ENCODE measurements around the gene FNDC3B.

Gene FNDC3B

GRCh38 chr3:172137287-172138192 is 98.2 kb downstream of the FNDC3B start:
- no peak; the same call in 1 of the 2 replicates for TF ChIP-seq POLR2AphosphoS5 (IDR thresholded peaks at IDR 0.05; ENCODE audit: low read depth, low read length)
- TF ChIP-seq SIN3A (IDR thresholded peaks at IDR 0.05; ENCODE audit: borderline replicate concordance, insufficient read depth, low read length): no peak
- no peak for TF ChIP-seq TAF1 (IDR thresholded peaks at IDR 0.05; ENCODE audit: borderline replicate concordance, insufficient read depth, low read length)
- TF ChIP-seq FOXP2 (optimal IDR thresholded peaks at IDR 0.05; ENCODE audit: borderline replicate concordance, extremely low read depth, extremely low read length, insufficient read depth): no peak
- no peak for TF ChIP-seq REST (IDR thresholded peaks at IDR 0.05; ENCODE audit: insufficient read depth in 1 of 2, low read depth in 2 of 2, low read length in 2 of 2)

GRCh38 chr3:172138193-172138537 is 98.8 kb downstream of the FNDC3B start:
- TF ChIP-seq SIN3A (IDR thresholded peaks at IDR 0.05; ENCODE audit: borderline replicate concordance, insufficient read depth, low read length) (no peak), FOXP2 (optimal IDR thresholded peaks at IDR 0.05; ENCODE audit: borderline replicate concordance, extremely low read depth, extremely low read length, insufficient read depth) (no peak), REST (IDR thresholded peaks at IDR 0.05; ENCODE audit: insufficient read depth in 1 of 2, low read depth in 2 of 2, low read length in 2 of 2) (no peak), TAF1 (IDR thresholded peaks at IDR 0.05; ENCODE audit: borderline replicate concordance, insufficient read depth, low read length) (no peak), POLR2AphosphoS5 (IDR thresholded peaks at IDR 0.05; ENCODE audit: low read depth, low read length) (no peak)

- no peak for TF ChIP-seq POLR2AphosphoS5 (IDR thresholded peaks at IDR 0.05; ENCODE audit: low read depth, low read length)
- TF ChIP-seq SIN3A (IDR thresholded peaks at IDR 0.05; ENCODE audit: borderline replicate concordance, insufficient read depth, low read length): no peak
- TF ChIP-seq REST (IDR thresholded peaks at IDR 0.05; ENCODE audit: insufficient read depth in 1 of 2, low read depth in 2 of 2, low read length in 2 of 2): no peak
- no peak for TF ChIP-seq FOXP2 (optimal IDR thresholded peaks at IDR 0.05; ENCODE audit: borderline replicate concordance, extremely low read depth, extremely low read length, insufficient read depth)
- no peak for TF ChIP-seq TAF1 (IDR thresholded peaks at IDR 0.05; ENCODE audit: borderline replicate concordance, insufficient read depth, low read length)
These were observed 99.6 kb downstream of the FNDC3B start for GRCh38 chr3:172138792-172139507.

- TF ChIP-seq POLR2AphosphoS5 (IDR thresholded peaks at IDR 0.05; ENCODE audit: low read depth, low read length) (no peak), SIN3A (IDR thresholded peaks at IDR 0.05; ENCODE audit: borderline replicate concordance, insufficient read depth, low read length) (no peak), FOXP2 (optimal IDR thresholded peaks at IDR 0.05; ENCODE audit: borderline replicate concordance, extremely low read depth, extremely low read length, insufficient read depth) (no peak)
These were observed 100.3 kb downstream of the FNDC3B start for GRCh38 chr3:172139528-172140276.

Measured in PFSK-1 (cell line).